Sigmoid colon (tissue), 4 donors: Measurements from ENCODE around the gene TAF6.

ENCODE experiments used
- POLR2A ChIP-seq, 2 donors: fragments of 450-650 bp; IDR thresholded peaks; one replicate each; pipeline ENCODE4 v1.6.1; 2016; ENCODE audit warnings: antibody characterized with exemption in 2 of 2, mild to moderate bottlenecking in 2 of 2, moderate library complexity in 2 of 2
- POLR2AphosphoS5 ChIP-seq, 4 donors: sonication (generic); formaldehyde crosslinking; IDR thresholded peaks; one replicate each; pipeline ENCODE4 v1.6.1; 2017; ENCODE audit warnings: antibody characterized with exemption in 4 of 4

DNA sequence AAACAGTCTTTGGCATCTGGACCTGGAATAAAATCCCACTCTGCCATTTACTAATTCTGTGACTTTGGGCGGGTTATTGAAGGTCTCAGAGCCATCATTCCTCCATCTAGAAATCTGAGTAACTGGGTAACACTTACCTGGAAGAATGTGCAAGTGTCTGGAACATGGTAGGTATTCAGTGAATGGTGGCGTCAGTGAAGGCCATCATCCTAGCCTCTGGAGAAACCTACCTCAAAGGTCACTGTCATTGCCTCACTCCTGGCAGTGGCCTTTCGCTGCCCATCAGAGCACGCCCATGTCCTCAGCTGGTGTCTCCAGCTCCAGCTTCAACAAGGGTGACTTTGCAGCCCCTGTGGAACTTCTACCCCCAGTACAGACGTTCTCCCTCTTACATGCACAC is 44.7 kb upstream of the TAF6 start:
- TF ChIP-seq POLR2AphosphoS5 (IDR thresholded peaks at IDR 0.05), result no peak
- TF ChIP-seq POLR2A (IDR thresholded peaks at IDR 0.05), result no peak
